Measurements from ENCODE around the gene OR10G3. TPM values are rescaled to one million over a fixed set of nuclear protein-coding genes. Genes with fewer than 3 reads are reported as not detected.
A peak's percentile ranks its signal among the peaks of the same experiment; 100 is the strongest.

Gene OR10G3
- total RNA-seq, 1 experiment from 2014 or later = not detected

GRCh38 chr14:21535545-21536417, 44.1 kb downstream of the OR10G3 start:
- DNase-seq (ENCODE audit: low read depth) = no peak

GRCh38 chr14:21534576-21534975, 45.3 kb downstream of the OR10G3 start:
- DNase-seq (ENCODE audit: low read depth) = no peak

GRCh38 chr14:21533294-21533693, 46.6 kb downstream of the OR10G3 start:
- DNase-seq (ENCODE audit: low read depth) = no peak

- DNase-seq (ENCODE audit: low read depth) = no peak
Observed at GRCh38 chr14:21529515-21529914, 50.4 kb downstream of the OR10G3 start.

GRCh38 chr14:21528381-21529348, 51.2 kb downstream of the OR10G3 start:
- DNase-seq (ENCODE audit: low read depth) = no peak

GRCh38 chr14:21527318-21527679, 52.6 kb downstream of the OR10G3 start:
- DNase-seq (ENCODE audit: low read depth) = no peak

GRCh38 chr14:21526672-21527317, 53.1 kb downstream of the OR10G3 start:
- no peak for DNase-seq (ENCODE audit: low read depth)

GRCh38 chr14:21525962-21526671, 53.8 kb downstream of the OR10G3 start, which contains the start of gene SALL2:
TSS of gene SALL2 (minus strand) at chr14:21526346. CDS start at chr14:21526127, 219 bp downstream.
- peak; percentile 78 for DNase-seq (ENCODE audit: low read depth)

GRCh38 chr14:21525571-21525961, 54.3 kb downstream of the OR10G3 start:
- peak; percentile 20 for DNase-seq (ENCODE audit: low read depth)

GRCh38 chr14:21524575-21525490, 55.0 kb downstream of the OR10G3 start:
- no peak for DNase-seq (ENCODE audit: low read depth)

- no peak for DNase-seq (ENCODE audit: low read depth)
Observed at GRCh38 chr14:21523203-21523602, 56.7 kb downstream of the OR10G3 start.

- no peak for DNase-seq (ENCODE audit: low read depth)
Observed at GRCh38 chr14:21521501-21521900, 58.4 kb downstream of the OR10G3 start.

GRCh38 chr14:21520767-21521166, 59.1 kb downstream of the OR10G3 start:
- no peak for DNase-seq (ENCODE audit: low read depth)

GRCh38 chr14:21518725-21519124, 61.2 kb downstream of the OR10G3 start:
- no peak for DNase-seq (ENCODE audit: low read depth)

Other genes with a start within 250 kb of the OR10G3 start
- gene SUPT16H, start 196.1 kb downstream of the OR10G3 start, total RNA-seq (2014; rRNA removed; shearing (Covaris generic)) = 196 and 201 TPM in 2 replicates
- gene CHD8, start 124.0 kb downstream of the OR10G3 start, total RNA-seq (2014; rRNA removed; shearing (Covaris generic)) = 42.4 and 42.6 TPM in 2 replicates
- gene RAB2B, start 103.1 kb downstream of the OR10G3 start, total RNA-seq (2014; rRNA removed; shearing (Covaris generic)) = 15.8 and 32.9 TPM in 2 replicates
- 19.2 and 25.5 TPM in 2 replicates for gene TOX4, start 102.9 kb downstream of the OR10G3 start, total RNA-seq (2014; rRNA removed; shearing (Covaris generic))
- gene METTL3, start 68.7 kb downstream of the OR10G3 start, total RNA-seq (2014; rRNA removed; shearing (Covaris generic)) = 121 and 158 TPM in 2 replicates
- 3.3 and 4.7 TPM in 2 replicates for gene SALL2, start 53.7 kb downstream of the OR10G3 start, total RNA-seq (2014; rRNA removed; shearing (Covaris generic))
- gene OR10G2, start 54.9 kb upstream of the OR10G3 start, total RNA-seq (2014; rRNA removed; shearing (Covaris generic)) = not detected in 2 replicates
- not detected in 2 replicates for gene OR4E2, start 73.8 kb upstream of the OR10G3 start, total RNA-seq (2014; rRNA removed; shearing (Covaris generic))
- not detected in 2 replicates for gene OR4E1, start 93.7 kb upstream of the OR10G3 start, total RNA-seq (2014; rRNA removed; shearing (Covaris generic))

Measured in Daoy (cell line).